Keratinocyte (primary cell): ENCODE measurements around the gene GPR107.

ENCODE experiments used
- CTCF ChIP-seq, 3 experiments: IDR thresholded peaks in 1 of 3; conservative IDR thresholded peaks in 1 of 3; optimal IDR thresholded peaks in 1 of 3; 2 replicates in 2 of 3; 3 replicates in 1 of 3; pipeline versions ENCODE3 to v1.5.1; 2011; ENCODE audit warnings: low read length in 3 of 3, mild to moderate bottlenecking in 3 of 3, moderate library complexity in 2 of 3, control low read depth in 1 of 3, inconsistent platforms in 1 of 3; ENCODE audit not compliant: insufficient read depth in 2 of 3; ENCODE audit errors: extremely low read depth in 1 of 3
- EZH2 ChIP-seq: IDR thresholded peaks from one replicate; pipeline ENCODE4 v1.6.1; 2012; ENCODE audit warnings: inconsistent platforms, mild to moderate bottlenecking, low read length, moderate library complexity

- TF ChIP-seq CTCF (optimal IDR thresholded peaks at IDR 0.05 in 1 of 3, IDR thresholded peaks at IDR 0.05 in 1 of 3, conservative IDR thresholded peaks at IDR 0.05 in 1 of 3; ENCODE audit: extremely low read depth in 1 of 3, insufficient read depth in 2 of 3, low read length in 3 of 3): peak in 1 of 3 experiments; percentile 26
- no peak for TF ChIP-seq EZH2
Measured at GRCh38 chr9:130167927-130168326, 114.2 kb downstream of the GPR107 start.
